ENCODE data around the gene MAGED1.

Gene MAGED1, protein sequence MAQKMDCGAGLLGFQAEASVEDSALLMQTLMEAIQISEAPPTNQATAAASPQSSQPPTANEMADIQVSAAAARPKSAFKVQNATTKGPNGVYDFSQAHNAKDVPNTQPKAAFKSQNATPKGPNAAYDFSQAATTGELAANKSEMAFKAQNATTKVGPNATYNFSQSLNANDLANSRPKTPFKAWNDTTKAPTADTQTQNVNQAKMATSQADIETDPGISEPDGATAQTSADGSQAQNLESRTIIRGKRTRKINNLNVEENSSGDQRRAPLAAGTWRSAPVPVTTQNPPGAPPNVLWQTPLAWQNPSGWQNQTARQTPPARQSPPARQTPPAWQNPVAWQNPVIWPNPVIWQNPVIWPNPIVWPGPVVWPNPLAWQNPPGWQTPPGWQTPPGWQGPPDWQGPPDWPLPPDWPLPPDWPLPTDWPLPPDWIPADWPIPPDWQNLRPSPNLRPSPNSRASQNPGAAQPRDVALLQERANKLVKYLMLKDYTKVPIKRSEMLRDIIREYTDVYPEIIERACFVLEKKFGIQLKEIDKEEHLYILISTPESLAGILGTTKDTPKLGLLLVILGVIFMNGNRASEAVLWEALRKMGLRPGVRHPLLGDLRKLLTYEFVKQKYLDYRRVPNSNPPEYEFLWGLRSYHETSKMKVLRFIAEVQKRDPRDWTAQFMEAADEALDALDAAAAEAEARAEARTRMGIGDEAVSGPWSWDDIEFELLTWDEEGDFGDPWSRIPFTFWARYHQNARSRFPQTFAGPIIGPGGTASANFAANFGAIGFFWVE

DNA sequence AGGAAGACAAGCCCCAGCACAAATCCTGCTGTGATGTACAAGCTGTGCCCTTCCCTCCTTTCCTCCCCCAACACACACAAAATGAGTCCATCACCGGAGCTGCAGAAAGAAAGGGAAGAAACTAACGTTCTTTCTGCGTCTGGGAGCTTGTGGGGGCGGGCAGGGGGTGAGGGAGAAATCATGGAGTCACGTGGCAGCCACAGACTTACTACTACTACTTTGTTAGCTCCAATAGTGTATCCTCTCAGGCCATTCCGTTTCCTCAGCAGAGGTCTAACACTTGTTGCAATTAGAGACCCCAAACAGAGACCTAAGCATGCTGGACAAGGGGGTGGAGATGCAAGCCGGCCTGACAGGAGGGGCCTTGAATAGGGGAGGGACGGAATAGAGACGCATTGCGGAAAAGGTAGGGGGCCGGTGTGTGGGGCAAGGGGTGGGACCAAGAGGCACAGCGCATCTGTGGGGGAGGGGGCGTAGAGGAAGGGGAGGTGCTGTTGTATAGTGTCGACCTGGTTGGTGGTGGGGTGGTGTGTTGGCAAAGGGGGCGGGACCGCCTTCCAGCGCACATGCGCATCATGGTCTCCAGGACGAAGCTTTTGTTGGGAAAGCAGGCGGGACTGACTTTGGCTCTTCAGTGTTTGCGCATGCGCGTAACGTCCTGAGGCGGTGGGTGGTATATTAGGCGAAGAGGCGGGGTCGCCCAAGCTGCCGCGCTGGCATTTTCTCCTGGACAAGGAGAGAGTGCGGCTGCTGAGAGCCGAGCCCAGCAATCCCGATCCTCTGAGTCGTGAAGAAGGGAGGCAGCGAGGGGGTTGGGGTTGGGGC lies at the start of gene MAGED1:
MAGED1 (plus strand) TSS at position 703 of the 825 bp plus-strand sequence. CDS start 682 bp downstream, outside the sequence.
- DNase-seq (ENCODE audit: extremely low spot score, insufficient read length, low read depth): peak; percentile 32

DNA sequence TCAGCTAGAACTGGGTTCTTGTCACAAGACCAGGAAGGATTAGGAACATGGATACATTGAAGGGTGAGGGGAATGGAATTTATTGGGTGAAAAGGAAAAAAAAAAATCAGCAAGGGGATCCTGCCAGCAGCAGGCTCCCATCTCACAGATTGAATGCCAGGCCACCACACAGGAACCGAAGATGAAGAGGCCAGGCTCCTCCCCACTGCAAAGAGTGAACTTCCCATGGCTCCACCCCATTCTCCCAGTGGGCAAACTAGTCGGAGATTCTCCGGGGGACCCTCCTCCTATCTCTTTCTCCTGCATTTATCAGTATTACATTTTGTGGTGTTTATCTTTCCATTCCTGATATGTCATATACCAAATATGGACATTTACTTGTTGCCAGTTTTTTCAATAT lies 46.0 kb upstream of the MAGED1 start:
- FAIRE-seq: no peak
- no peak for DNase-seq (ENCODE audit: extremely low spot score, insufficient read length, low read depth)

More for the DNA sequence above, at the start of gene MAGED1:
- peak; percentile 99 for FAIRE-seq

DNA sequence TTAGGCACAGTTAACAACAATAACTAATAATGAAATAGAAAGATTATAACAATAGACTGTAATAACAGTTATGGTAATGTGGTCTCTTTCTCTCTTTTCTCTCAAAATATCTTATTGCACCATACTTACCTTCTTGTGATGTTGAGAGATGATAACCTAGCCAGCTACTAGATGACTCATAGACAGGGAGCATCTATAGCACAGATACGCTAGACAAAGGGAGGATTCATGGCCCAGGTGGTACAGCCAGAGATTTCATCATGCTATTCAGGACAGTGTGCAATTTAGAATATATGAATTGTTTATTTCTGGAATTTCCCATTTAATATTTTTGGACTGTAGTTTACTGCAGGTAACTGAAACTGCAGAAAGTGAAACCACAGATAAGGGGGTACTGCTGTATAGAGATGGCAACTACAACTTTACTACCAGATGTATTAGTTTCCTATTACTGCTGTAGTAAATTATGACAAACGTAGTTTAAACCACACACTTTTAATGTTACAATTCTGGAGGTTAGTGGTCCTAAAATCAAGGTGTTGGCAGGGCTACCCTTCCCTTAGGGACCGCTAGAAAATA lies 41.8 kb upstream of the MAGED1 start:
- DNase-seq (ENCODE audit: extremely low spot score, insufficient read length, low read depth) (no peak), FAIRE-seq (peak; percentile 67)

DNA sequence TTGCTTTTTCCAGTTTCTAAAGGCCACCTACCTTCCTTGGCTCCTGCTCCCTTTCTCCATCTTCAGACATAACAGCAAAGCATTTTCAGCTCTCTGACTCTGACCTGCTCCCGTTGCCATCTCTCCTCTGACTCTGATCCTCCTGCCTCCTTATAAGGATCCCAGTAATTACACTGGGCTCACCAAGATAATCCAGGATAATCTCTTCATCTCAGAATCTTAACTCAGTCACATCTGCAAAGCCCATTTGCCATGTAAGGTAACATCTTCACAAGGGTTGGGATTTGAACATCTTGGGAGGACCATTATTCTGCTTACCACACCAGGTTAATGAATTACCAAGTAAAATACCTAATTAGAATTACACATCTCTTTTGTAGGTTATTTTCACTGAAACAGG lies 41.3 kb upstream of the MAGED1 start:
- no peak for DNase-seq (ENCODE audit: extremely low spot score, insufficient read length, low read depth)

DNA sequence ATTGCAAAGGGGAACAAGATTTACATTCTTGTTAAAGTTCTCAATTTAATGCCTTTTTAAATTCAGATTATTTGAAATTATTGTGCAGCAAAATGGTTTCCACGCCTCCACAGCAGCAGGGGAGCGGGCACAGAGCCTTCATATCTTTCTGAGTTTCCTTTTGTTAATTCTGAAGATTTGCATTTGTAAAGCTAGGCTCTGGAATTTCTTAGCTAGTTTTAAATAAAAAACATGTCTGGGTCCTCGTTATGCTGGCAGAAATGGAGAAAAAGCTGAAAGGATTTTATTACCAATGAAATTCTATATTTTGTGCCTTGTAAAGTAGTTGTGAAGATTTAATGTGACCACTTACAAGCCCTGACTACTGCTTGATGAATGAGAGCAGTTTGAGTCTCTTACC lies 40.8 kb upstream of the MAGED1 start:
- no peak for DNase-seq (ENCODE audit: extremely low spot score, insufficient read length, low read depth)
- no peak for FAIRE-seq

More for the DNA sequence above, 41.3 kb upstream of the MAGED1 start:
- FAIRE-seq: no peak

DNA sequence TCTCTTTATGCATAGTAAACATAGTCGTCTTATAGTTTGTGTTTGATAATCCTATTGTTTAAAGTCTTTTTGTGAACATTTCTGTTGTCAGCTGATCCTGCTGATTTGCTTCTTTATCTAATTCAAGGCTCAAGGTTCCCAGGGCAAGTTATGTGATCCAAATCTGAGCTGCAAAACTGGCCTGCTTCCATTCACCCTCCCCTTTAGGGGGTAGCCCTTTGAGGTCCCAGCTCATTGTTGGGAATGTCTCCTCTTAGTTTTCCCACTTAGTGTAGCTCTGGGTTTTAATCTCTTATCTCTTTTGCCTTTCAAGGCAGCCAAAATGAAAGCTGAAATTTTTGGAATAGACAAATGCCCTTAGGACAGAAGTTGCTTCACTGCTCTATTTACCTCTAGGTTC lies 40.2 kb upstream of the MAGED1 start:
- DNase-seq (ENCODE audit: extremely low spot score, insufficient read length, low read depth) (no peak), FAIRE-seq (no peak)

DNA sequence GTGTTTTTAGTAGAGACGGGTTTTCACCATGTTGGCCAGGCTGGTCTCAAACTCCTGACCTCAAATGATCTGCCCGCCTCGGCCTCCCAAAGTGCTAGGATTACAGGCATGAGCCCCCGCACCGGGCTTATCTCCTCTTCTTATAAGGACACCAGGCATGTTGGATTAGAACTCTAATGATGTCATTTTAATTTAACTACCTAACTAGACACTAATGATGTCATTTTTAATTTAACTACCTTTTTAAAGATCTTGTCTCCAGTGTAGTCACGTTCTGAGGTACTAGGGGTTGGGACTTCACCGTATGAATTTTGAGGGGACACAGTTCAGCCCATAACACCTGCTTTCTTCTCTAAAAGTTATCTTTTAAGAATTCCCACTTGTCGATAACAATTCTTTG lies 37.7 kb upstream of the MAGED1 start:
- FAIRE-seq (no peak), DNase-seq (ENCODE audit: extremely low spot score, insufficient read length, low read depth) (no peak)

DNA sequence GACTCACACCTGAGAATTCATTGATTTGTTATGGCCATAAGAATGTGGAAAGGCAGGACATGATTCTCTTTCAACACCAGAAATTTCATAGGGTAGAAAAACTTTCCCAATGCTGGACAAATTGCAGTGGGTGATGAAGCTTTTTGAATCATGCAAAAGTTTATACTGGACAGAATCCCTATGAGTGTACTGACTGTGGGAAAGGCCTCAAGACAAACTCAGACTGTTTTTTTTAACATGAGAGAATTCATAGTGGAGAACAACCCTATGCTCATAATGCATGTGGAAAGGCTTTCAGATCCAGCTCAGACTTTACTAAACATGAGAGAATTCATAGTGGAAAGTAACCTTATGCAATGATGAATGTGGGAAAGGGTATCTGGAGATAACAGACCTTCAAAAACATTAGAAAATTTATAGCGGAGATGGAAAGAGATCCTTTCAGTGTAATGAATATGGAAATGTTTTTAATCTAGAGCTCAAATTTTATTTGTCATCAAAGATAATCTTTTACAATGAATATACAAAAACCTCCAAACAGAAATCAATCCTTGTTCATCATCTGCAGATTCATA lies 36.2 kb upstream of the MAGED1 start:
- DNase-seq (ENCODE audit: extremely low spot score, insufficient read length, low read depth) (no peak), FAIRE-seq (no peak)

DNA sequence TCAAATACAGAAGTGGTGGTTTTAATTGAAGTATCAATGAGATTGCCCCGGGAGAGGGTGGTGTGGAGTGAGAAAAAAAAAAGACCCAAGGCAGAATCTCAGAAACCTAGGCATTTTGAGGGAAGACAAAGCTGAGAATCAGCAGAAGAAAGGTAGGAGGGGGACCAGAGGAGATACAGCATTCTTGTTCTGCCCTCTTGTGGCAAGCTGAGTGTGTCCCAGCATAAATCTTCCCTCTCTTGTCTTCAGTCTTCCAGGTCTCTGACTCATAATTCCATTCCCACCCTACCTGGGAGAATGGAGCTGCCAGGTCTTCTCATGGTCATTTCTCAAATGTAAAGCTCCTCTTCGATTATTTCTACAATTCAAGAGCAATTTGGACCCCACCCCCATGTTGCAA lies 32.7 kb upstream of the MAGED1 start:
- DNase-seq (ENCODE audit: extremely low spot score, insufficient read length, low read depth): no peak
- peak; percentile 85 for FAIRE-seq

DNA sequence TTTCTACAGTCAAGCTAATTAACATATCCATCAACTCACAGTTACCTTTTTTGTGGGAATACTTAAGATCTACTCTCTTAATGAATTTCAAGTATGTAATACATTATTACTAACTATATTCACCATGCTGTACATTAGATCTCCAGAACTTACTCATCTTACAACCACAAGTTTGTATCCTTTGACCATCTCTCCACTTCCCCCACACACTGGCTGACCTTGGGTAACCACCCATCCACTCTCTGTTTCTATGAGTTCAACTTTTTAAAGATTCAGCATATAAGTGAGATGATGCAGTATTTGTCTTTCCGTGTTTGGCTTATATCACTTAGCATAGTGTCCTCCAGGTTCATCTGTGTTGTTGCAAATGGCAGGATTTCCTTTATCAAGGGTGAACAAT lies 30.5 kb upstream of the MAGED1 start:
- DNase-seq (ENCODE audit: extremely low spot score, insufficient read length, low read depth) (no peak), FAIRE-seq (peak; percentile 21)

DNA sequence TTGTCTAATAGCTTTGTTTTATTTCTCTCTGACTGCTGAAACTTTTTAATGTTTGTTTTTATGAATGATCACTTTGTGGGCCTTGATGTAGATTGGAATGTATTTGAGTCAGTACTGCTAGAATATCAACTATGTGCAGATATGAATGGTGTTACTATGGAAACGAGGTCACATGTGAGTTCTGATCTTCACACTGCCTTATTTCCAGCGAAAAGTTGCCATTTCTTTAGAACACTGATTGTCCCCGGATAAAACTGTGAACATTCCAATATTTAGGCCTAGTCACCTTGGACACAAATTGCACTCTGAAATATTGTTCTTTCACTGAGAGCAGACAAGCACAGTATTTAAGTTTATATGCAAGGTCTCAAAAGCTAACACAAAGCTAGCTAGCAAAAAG lies 27.2 kb upstream of the MAGED1 start:
- FAIRE-seq: no peak
- DNase-seq (ENCODE audit: extremely low spot score, insufficient read length, low read depth): no peak

DNA sequence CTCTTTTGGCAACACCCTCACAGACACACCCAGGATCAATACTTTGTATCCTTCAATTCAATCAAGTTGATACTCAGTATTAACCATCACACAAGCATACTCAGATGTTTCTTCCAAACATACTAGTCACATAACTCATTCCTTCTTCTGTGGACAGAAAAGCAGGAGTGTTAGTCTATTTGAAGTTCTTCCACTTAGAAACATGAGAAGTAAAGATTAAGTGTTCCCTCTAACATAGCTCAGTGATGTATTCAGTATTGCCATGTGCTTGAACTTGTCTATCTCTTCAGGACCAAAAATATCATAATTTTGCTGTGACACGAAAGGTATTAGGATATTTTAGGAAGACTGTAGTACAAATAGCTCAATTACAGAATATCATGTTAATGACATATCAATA lies 25.8 kb upstream of the MAGED1 start:
- DNase-seq (ENCODE audit: extremely low spot score, insufficient read length, low read depth): no peak
- FAIRE-seq: no peak

DNA sequence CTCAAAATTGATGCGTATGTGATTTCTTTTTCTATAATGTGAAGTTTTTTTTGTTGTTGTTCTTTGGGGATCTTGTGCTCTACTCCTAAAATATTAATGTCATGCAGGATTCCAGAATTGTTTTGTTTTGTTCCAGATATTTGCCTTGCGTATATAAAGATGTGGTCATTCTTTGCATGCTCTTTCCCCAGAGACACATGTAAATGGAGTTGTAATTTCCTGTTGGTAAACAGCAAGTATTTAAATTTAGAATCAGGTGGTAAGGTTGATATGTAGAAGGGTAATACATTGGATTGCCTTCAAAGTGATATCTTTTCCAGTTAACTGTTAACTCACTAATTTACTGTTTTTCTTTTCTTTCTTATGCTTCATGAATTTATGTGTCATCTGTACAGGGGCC lies 23.1 kb upstream of the MAGED1 start:
- FAIRE-seq (no peak), DNase-seq (ENCODE audit: extremely low spot score, insufficient read length, low read depth) (no peak)

DNA sequence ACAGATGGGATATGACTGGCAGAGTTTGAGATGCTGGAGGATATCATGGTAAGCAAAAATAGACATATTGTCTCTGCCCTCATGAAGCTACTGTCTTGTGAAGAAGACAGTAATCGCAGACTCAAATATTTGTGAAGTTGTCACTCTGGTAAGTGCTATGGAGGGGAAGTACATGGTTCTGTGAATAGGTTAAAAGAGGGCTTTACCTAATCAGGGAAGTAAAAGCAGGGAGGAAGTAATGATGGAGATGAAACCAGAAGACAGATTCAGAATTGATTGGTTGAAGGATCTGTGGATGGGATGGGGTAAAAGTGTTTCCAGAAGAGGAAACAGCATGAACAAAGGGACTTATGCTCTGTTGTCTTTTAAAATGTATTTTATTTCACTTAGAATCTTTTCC lies 19.3 kb upstream of the MAGED1 start:
- DNase-seq (ENCODE audit: extremely low spot score, insufficient read length, low read depth) (no peak), FAIRE-seq (no peak)

DNA sequence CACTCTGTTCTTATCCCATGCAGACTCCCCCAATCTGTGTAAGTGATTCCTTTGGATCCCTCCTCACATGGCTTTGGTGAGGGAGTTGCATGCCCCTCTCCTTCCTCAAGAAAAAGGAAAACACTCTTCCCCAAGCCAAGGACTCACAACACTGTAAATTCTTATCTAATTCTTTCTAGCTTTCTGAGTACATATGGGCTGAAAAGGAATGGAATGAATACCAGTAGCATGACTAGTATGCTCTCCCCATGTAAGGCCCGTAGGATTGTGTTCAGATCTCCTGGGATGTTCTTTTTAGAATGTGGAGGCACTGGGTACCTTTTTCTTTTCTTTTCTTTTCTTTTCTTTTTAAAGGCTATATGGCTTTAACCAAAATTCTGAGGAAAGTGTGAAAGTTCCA lies 17.0 kb upstream of the MAGED1 start:
- DNase-seq (ENCODE audit: extremely low spot score, insufficient read length, low read depth) (no peak), FAIRE-seq (no peak)

DNA sequence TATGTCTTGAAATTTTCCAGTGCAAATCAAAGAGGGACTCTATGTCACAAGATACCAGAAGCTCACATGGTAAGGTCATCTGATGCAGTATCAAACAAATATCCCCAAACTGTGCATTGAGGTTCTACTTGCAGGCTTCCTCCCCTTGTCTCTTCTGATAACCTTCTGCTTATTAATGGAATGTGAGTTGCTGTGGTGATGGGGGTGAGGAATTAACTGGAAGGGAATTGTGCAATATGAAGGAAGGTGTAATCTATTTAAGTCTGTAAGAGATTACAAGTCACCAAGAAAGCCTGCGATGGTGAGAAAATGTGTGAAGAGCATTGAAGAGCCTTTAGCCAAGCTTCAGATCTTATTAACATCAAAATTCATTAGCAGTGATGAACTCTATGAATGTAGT lies 15.4 kb upstream of the MAGED1 start:
- FAIRE-seq (no peak), DNase-seq (ENCODE audit: extremely low spot score, insufficient read length, low read depth) (no peak)

DNA sequence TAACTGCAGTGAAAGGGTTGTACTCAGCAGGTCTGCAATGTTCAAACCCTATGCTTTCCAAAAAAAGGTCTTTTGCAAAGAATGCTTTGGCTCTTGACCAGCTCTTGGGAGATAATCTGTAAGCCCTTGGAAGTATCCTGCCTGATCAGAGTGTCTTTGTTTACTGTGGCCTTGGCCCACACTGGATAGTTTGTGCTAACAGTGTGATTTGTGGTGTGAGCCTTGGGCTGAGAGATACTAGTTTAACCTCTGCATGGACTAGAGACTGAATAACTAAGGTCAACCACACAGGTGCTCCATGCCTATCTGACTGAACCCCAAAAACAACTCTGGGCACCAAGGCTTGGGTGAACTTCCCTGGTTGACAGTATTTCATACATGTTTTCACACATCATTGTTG lies 3.6 kb upstream of the MAGED1 start:
- FAIRE-seq (no peak), DNase-seq (ENCODE audit: extremely low spot score, insufficient read length, low read depth) (no peak)

DNA sequence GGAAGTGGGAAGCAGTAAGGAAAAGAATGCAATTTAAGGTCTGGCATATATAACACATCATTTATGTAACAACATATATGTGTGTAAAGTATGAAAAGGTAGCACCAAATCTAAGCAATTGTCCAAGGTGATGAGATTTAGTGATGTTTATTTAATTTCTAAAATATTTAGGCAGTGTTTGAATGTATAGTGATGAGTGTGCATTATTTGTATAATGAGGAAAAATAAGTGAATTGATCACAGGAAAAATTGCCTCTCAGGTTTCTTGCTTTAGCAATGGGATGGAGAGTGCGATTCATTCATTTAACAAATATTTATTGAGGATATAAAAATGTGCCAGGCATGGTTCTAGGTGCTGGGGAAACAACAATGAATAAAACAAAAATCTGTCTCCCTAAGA lies 2.2 kb upstream of the MAGED1 start:
- peak; percentile 70 for FAIRE-seq

DNA sequence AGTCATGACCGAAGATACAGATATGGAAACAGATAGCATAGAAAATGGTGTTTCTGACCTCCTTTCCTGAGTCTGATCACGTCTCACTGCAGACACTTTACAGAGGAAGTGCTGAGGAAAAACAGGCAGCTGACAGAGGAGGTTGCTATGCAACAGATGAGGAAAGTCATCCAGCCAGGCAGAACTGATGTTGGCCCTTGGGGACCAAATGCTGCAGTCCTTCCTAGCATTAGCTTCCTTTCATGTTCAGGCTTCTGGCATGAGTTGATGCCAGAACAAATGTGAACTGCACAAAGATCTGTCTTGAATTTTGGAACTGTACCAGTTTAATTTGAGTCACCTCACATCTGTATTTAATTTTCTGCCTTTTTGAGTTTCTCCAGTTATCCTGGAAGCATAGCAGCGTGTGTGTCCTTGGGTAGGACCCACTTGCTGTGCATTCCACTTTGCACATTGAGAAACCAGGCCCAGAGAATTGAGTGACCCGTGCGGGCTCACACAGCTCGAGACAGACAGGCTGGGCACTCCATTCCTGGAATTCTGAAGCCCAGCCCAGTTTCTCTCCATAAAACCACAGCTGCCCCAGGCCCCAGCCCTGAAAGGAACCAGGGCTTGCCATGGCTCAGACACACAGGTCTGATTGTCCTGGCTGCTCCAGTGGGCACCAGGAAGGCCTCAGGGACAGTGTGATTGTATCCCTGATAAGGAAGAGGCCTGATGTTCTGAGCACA lies 1.4 kb upstream of the MAGED1 start:
- no peak for DNase-seq (ENCODE audit: extremely low spot score, insufficient read length, low read depth)

More for the DNA sequence above, 2.2 kb upstream of the MAGED1 start:
- DNase-seq (ENCODE audit: extremely low spot score, insufficient read length, low read depth): no peak

More for the DNA sequence above, 1.4 kb upstream of the MAGED1 start:
- FAIRE-seq: peak; percentile 88
